SHP77 treated with DMSO at 0.1 percent for 48 hours (cell line): Measurements from ENCODE around the gene CEP164.
"Not testable (repeated sequence)": the region's sequence is repeated elsewhere in the genome, so short reads cannot be mapped to it uniquely, and the experiment has no call there.

ENCODE experiments used
- DNase-seq: peaks from one replicate; lab custom pipeline; 2025; lab: John Stamatoyannopoulos, UW

Gene CEP164

DNA sequence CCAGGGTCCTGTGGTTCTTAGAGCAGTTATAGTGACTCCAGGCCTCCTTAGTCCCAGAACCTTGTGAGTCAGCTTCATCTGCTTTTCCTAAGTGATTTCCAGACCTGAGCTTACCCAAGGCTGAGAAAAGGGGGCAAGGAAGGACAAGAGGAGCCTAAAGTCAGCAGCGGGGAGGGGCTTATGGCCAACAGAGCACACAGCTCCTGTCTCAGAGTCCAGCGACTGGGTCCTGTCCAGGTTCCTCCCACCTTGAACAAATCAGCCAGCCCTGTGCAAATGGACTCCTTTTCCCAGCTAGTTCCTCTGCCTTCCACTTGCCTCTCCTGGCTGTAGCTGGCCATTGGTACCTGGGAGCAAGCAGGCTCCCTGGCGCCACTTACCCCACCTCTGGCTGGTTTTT lies 22.5 kb upstream of the CEP164 start:
- DNase-seq = no peak

DNA sequence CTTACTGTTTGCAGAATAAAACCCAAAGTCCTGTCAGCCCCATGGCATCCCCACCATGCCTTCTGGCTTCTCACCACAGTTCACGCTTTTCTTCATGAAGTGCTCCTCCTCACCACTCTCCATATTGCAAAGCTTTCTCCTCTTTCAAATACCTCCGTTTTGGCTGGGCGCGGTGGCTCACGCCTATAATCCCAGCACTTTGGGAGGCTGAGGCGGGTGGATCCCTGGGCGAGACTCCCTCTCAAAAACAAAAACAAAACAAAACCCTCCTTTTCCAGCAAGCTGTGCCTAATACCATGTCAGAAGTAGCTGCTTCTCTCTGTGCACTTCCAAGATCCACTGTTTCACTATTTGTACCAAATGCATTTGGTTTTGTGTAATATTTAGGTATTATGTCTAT lies 18.3 kb upstream of the CEP164 start:
- no peak for DNase-seq

DNA sequence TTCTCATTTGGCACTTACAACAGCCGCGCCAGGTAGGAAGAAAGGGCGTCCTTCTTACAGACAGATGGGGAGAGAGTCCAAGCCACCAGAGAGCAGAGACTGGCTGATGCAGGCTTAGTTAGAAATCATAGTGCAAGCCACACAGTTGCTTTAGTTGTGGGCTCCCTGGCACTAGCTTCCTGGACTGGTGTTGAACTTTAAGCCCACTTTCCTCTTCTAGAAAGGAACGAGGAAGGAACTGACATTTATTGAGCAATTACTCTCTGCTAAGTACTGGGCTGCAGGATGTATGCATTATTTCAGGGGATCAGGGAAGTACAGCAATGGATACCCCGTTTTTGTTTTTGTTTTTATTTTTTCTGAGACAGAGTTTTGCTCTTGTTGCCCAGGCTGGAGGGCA lies 14.6 kb upstream of the CEP164 start:
- DNase-seq = no peak

DNA sequence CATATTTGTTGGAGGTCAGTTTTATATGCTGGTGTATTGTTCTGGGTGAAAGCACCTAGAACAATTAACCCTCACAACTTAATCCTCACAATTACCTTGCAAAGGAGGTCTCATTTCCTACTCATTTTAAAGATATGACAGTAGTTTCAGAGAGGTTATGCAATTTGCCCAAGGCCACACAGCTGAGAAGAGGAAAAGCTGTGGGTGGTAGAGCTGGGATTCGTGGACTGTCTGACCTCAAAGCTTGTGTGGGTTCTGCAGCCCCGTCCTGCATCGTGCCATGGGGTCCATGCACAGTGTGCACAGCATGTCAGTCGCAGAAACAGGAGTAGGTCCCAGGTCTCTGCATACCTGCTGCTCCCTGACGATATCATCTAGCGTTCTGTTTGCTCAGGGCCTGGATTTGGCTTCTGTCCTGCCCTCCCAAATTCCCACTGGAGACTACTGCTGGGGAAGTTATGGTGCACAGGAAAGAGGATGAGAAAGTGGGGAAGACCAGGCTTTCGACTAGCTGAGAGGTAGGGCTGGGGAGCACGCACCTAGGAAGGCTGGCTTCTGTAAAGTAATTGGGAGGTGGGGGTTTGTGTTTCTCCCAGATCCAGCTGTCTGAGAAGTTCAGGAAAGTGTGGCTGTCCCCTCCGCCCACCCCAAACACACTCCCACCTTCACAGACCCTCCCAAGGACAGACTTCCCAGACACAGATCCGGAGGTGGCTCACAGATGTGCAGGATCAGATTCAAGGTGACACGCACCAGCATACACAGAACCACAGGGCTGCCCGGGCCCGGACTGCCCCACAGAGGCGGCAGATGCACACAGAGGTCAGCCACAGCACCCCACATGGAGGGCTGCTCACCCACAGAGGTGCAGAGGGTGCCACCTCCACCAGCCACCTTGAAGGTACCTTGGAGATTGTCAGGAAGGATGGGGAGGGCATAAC lies 13.6 kb upstream of the CEP164 start:
- no peak for DNase-seq

DNA sequence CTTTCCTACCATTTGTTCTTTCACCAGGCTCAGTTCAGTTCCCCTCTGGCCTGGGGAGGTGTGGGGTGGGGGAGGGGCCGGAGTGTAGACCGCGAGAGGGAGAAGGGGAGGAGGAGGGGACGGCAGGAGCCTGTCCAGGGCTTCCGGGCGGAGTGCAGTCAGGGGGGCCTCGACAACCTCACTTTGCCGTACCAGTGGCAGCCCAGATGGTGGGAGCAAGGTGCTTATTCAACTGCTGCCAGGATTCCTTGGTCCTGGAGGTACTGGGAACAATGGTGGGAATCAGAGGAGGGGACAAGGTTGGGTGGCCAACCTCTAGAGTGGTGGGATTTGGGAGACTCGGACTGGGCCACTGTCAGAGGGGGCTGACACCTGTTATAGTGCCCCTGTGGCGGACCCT lies 12.8 kb upstream of the CEP164 start:
- DNase-seq = no peak

DNA sequence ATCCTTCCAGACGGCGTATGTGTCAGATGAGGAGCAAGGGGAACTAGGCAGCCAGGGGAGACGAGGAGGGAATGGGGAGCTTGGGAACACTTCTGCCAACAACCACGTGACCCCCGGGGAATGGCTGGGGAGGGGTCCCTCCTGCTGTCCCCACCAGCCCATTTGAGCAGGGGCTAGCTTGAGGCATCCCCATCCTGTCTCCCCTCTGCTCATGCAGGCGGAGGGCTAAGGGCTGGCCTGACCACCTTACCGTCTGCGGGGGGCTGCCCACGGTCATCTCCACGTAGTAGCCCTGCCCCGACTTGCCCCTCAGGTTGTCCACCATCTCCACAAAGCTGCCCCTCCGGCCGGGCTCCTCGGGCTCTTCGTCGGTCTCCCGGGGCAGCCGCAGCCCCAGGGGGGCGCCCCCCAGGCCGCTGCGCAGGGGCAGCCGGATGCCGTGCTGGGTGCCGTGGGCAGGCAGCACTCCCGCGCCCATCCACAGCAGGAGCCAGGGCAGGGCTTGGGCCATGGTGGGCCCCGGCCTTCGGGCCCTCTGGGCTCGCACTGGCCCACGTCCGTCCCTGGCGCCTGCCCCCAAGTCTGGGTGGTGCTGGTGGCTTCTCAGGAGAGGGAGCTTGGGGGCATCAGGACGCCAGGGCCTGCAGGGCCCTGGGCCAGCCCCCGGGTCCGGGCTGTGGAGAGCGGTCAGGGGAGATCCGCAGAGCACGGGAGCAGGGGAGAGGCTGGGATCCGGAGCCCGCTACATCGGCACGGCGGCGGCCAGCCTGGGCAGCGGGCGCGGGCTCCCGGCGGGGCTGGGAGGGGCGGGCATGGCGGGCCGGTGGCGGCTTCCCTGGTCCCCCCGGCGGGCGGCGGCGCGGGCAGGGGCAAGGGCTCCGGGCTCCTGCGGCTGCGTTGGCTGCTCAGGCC lies 12.1 kb upstream of the CEP164 start:
- DNase-seq = no peak

DNA sequence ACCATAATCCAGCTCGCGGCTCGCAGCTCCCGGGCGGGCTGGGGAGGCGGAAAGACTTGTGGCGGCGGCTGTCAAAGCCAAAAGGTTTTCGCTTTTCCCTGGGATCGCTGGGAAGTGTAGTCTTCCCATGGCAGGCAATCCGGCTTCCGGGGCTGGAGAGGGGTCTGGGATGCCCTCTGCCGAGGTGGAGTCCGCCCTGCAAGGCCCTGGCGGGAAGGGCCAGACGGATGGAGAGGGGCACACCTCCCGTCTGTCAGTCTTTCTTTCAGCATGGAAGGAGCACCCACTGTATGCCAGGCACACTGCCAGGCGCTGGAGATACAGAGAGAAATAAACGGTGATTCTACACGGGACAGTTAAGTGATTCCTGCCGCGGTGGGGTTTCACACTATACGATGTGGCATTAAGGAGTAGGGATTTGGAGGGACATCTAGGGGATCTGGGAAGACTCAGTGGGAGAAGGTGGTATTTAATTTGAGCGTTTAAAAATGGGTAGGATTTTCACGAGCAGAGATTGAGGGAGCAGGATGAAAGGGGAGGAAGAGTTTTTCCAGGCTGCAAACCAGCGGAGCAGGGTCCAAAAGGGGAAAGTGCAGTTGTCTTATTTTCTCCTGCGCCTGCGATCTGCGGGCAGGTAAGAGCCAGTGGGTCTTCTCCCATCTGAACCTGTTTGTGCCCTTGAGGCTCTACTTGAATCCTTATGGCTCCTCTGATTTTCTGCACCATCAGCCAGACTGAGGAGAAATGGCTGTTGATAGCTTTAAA lies 11.3 kb upstream of the CEP164 start, which contains the start of gene BACE1:
Gene BACE1, minus strand, starts transcription at position 60 of the 765 bp plus-strand sequence. CDS start 461 bp downstream, outside the sequence.
- DNase-seq = peak; percentile 75

DNA sequence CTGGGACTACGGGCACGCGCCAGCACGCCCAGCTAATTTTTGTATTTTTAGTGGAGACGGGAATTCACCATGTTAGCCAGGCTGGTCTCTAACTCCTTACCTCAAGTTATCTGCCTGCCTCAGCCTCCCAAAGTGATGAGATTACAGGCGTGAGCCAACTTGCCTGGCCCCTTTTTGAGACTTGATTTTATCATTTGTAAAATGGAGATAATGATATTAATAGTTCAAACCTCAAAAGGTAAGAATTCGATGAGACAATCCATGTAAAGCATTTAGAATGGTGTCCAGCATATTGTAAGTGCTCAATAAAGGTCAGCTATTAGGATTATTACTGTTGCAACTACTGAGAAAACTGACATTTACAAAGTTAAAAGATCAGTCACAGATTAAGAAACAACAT lies 8.9 kb upstream of the CEP164 start:
- DNase-seq = no peak

DNA sequence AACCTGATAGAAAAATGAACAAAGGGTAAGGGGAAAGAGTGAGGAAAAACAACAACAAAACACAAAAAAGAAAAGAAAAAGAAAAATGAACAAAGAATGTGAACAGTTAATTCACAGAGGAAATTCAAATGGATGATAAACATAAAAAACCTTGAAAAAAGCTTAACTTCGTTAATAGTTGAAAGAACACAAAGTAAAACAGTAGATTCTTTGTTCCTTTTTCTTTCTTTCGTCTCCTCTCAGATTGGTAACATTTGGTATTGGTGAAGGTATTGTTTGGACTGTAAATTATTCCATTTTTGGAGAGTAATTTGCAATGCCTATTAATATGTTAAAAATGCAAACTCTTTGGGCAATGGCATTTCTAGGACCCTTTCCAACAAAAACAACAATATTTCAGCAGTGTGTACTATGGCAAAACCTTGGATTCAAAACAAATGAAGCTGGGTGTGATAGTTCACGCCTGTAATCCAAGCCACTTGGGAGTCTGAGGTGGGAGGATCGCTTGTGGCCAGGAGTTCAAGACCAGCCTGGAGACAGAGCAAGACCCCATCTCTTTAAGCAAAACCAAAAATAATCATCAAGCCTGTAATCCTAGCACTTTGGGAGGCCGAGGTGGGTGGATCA lies 8.3 kb upstream of the CEP164 start:
- no peak for DNase-seq

DNA sequence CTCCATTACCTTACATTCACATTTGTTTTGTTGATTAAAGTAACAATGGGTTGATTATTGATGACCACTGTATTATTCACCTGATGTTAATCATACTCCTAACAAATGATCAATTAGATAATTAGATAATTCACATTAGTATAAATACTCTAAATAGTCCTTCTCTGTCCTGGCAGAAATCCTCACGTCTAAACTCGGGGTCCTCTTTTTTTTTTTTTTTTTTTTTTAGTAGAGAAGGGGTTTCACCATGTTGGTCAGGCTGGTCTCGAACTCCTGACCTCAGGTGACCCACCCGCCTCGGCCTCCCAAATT lies 443 bp upstream of the CEP164 start:
- DNase-seq = not testable (repeated sequence)

DNA sequence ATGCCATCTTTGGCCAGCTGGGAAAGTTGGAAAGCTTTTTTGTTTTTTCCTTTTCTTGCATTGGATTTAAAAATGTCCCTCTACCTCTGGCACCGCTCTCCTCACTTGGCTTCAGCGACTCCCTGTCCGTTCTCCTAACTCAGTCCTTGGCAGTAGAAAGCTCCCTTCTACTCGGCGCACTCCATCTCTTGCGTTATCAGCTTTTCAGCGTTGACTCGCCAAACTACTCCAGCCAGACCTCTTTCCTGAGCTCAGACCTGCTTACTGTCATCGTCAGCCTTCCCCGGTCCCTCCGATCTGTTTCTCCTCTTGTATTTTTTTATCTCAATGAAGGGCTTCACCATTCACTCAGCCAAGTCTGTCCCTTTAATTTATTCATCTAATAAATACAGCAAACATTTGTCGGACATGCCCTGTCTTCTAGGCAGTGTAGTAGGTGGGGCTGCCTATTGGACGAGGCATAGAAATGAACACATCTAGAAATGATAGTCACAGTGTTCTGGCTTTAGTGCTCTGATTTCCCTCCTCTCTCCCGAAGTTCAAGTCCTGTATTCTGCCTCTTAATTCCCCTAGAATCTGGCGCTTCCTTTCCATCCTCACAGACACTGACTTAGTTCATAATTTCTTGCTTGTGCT lies 839 bp downstream of the CEP164 start:
- no peak for DNase-seq

DNA sequence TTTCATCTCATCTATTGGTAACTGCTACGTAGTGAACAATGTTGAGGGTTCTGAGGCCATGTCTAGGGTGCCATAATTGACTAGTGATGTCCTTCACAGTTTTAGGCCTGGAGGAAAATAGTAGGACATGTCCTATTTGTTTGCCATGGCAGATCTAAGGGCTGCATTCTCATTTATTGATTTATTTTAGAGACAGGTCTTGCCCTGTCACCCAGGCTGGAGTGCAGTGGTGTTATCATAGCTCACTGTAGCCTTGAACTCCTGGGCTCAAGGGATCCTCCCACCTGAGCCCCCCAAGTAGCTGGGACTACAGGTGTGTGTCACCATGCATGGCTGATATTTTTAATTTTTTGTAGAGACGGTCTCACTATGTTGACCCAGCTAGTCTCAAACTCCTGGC lies 5.2 kb downstream of the CEP164 start:
- no peak for DNase-seq

DNA sequence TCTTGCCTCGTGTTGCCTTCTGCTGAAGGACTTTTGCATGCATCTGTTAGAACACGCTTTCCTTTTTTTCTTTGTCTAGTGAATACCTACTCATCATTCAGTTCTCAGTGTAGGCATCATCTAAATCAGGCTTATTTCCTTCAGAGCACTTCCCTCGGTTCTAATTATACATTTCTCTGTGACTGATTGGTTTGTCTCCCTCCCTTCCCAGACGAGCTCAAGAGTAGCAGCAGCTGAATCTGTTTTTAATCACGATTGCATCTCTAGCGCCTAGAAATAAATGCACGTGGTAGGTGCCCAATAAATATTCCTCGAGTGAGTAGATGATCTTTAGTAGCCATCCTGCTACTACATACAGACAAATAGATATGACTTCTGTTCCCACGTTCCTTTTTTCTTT lies 6.3 kb downstream of the CEP164 start:
- no peak for DNase-seq

DNA sequence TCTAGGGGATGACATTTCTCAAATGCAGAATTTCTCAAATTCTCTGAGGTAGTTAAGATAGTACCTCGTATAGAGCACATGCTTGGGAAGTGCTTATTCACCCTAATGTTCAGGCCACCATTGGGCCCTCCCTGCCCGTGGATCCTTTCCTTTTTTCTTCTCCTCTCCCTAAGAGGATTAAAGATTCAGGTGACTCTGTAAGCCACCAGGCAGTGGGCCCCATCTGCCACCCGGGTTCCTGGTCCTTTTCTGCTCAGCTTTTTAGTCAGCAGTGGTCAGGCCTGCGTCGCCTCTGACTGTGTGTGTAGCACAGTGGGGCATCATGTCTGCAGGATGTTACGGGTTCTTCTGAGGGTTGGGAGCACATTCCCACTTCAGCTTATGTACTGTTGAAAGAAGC lies 7.2 kb downstream of the CEP164 start:
- no peak for DNase-seq

DNA sequence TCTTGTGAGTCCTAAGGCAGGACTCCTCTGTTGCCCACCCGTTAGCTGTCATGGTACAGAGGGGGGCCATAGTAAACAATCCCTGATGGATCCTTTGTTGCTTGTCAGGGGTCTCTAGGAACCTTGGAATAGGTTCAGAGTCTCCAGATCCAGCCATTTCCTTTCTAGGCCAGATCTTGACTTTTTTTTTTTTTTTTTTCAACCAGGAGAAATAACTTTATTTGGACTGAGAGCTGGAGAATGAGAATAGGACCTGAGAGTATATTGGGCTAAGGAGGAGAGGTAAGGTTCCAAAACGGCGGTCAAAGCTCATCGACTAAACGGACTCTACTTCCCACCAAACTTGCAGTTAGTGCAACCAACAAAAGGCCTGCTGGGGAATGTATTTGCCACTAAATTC lies 7.7 kb downstream of the CEP164 start:
- DNase-seq = no peak

DNA sequence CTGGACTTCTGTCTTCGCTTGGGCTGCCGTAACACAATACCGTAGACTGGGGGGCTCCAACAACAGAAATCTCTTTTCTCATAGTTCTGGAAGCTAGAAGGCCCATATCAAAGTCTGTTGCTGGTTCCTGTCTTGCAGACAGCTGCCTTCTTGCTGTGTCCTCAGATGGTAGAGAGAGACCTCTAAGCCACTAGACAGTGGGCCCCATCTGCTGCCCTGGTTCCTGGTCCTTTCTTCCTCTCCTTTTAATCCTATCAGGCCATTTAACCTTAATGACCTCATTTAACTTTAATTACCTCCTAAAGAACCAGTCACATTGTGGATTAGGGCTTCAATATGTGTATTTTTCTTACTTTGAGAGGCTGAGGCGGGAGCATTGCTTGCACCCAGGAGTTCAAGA lies 9.4 kb downstream of the CEP164 start:
- DNase-seq = no peak

DNA sequence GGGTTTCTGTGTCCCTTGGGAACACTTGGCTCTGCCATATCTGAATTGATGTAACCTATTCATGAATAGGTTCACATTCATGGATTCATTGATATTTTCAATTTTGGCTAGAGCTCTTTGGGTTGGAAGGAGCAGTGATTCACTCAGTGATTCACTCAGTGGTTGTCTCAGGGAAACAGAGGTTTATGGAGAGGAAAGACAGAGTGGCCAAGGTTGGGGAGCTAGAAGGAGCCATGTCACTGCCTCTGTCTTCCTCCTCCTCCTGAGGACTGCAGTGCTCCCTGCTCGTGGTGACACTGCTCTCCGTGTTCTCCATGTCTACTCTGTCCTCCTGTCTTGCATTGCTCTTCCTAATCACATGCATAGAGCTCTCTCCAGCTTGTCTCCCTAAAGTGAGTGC lies 17.4 kb downstream of the CEP164 start:
- no peak for DNase-seq

DNA sequence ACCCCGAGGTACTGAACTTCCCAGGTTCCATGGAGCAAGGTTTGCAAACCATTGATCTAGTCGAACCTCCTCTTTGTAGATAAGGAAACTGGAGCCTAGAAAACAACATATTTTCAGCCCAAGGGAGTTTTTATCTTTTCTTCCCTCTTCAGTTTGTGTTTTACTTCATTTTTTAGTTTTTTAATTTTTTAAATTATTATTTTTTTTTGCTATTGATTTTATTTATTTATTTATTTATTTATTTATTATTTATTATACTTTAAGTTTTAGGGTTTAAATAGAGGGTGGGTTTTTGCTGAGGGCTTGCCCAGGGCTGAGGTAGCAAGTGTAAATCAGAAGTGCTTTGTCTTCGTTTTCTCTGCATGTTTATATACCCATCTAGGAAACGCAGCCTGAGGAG lies 26.9 kb downstream of the CEP164 start:
- DNase-seq = no peak

DNA sequence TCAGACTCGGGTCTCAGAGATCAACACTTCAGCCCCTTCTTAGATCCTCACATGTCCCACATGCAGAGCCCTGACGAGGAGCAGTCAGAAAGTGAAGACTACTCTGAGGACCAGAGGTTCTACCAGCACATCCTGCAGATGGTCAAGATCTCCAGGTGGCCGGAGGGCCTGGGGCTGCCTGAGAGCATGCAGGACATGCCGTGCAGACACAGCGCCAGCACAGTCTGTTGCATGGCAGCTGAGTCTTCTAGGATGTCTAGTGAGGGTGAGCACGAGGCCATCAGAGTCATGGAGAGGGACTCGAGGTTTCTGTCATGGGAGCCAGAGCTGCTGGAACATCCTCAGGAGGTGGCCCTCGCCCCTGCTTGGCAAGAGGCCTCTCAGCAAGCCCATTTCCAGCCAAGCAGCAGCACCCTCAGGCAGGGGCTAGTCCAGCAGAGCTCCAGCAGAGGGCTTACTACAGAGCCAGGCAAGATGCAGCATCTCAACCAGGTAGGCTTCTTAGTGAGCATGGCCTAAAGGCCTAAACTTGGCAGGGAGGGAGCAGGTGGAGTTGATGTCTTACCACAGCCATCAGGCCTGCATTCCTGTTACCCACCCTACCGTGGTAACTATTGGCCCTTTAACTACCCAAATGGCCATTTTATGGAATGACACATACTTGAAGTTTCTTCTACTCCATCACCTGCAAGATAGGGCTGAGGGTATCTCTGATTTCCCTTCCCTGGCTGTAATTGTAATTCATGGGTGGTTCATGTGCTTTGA lies 28.7 kb downstream of the CEP164 start:
- DNase-seq = no peak

DNA sequence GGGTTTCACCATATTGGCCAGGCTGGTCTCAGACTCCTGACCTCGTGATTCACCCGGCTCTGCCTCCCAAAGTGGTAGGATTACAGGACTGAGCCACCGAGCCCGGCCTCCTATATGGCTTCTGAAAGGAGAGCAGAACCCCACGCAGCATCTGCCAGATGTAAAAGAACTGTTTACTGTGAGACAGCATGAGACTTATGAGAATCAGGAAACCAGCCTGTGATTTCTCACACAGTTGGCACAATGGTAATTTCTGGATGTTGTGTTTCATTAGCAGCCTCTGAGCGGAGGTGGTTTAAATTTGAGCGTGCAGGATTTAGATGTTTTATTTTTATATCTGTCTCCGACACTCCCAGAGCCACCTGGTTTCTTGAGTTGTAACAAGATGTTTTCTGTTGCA lies 33.8 kb downstream of the CEP164 start:
- DNase-seq = no peak

DNA sequence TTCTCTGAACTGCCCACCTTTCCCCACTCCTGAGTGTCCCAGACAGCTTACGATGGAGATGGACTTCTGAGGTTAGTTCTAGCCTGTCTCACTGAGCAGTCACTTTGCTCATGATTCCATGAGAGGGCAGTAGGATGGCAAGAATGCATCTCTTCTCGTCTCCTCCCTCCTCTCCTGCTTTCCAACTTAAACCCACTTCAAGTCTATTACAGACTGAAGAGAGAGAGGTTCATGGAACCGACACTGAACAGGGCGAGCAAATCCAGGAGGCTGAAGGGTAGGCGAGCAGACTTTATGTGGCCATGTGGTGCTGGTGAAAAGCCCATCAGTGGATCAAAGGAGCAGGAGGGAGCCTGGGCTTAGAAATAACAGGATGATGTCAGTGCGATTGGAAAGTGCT lies 38.6 kb downstream of the CEP164 start:
- DNase-seq = no peak
